Left cardiac atrium (tissue), 4 donors: ENCODE data around the gene KRTAP12-4. TPM values are rescaled to one million over a fixed set of nuclear protein-coding genes. Genes with fewer than 3 reads are reported as not detected.
"Not testable (repeated sequence)": the region's sequence is repeated elsewhere in the genome, so short reads cannot be mapped to it uniquely, and the experiment has no call there.

ENCODE experiments used
- ATAC-seq, 2 donors: fragments of 200-7000 bp; cut with Tn5 transposase; one replicate each; pipeline ENCODE4 v1.9.1; 2020; ENCODE audit warnings: mild to moderate bottlenecking in 2 of 2, moderate library complexity in 2 of 2
- DNase-seq: peaks from one replicate; pipeline ENCODE4 v3.0.0-alpha.2; 2020
- intact Hi-C, 2 donors: fragments of 100-400 bp; cut with DNase I; formaldehyde crosslinking; loops; one replicate each; pipeline versions ENCODE4 v1.14.1 to v1.15.1; 2022 to 2023
- long read RNA-seq: library from polyadenylated mRNA; unstranded; transcript quantifications from one replicate; pipeline ENCODE4 v2.0.0, GENCODE V29; 2021
- total RNA-seq, 2 donors: library from RNA; stranded (reverse); fragmentation: NEBNext Ultra II Directional; extraction: Animal tissue kit (Norgen Biotek cat#: 25700); gene quantifications; one replicate each; pipeline ENCODE4 v1.2.1, GENCODE V29; 2021
- donor health status: DM: no; HTN: yes; CAD: no.
- donor health status: DM: no; HTN: yes; CAD: no; lungs with severe emphysema.
- donor health status: DM: yes; HTN: yes; CAD: no.
- donor health status: Dilated cardiomyopathy.

KRTAP12-4 gene
- total RNA-seq, result not detected
- long read RNA-seq, result 0 reads

- ATAC-seq (no peak), DNase-seq (no peak)
- intact Hi-C loops, result no loop called here
Measured at GRCh38 chr21:44654576-44655175, at the start of gene KRTAP12-4. KRTAP12-4 (minus strand) TSS chr21:44654659; CDS start chr21:44654614, 45 bp downstream.

- DNase-seq (no peak), ATAC-seq (no peak)
- intact Hi-C loops, result no loop called here
Measured at GRCh38 chr21:44703731-44704635, 49.5 kb upstream of the KRTAP12-4 start.

GRCh38 chr21:44702973-44703730, 48.7 kb upstream of the KRTAP12-4 start:
- ATAC-seq, result no peak

GRCh38 chr21:44702111-44702972, 47.9 kb upstream of the KRTAP12-4 start:
- intact Hi-C loops, result no loop called here
- ATAC-seq, result no peak
- no peak for DNase-seq

More at GRCh38 chr21:44702973-44703730, 48.7 kb upstream of the KRTAP12-4 start:
- intact Hi-C loops, result no loop called here
- no peak for DNase-seq

- ATAC-seq (no peak), DNase-seq (no peak)
- intact Hi-C loops, result no loop called here
Measured at GRCh38 chr21:44701541-44701940, 47.1 kb upstream of the KRTAP12-4 start.

- DNase-seq (no peak), ATAC-seq (no peak)
- intact Hi-C loops, result no loop called here
Measured at GRCh38 chr21:44701023-44701400, 46.6 kb upstream of the KRTAP12-4 start.

GRCh38 chr21:44700101-44701022, 45.9 kb upstream of the KRTAP12-4 start:
- intact Hi-C loops, result no loop called here
- ATAC-seq, result no peak
- DNase-seq, result no peak

- ATAC-seq (no peak), DNase-seq (no peak)
- intact Hi-C loops, result no loop called here
Measured at GRCh38 chr21:44699502-44700001, 45.1 kb upstream of the KRTAP12-4 start.

- intact Hi-C loops, result no loop called here
- ATAC-seq (no peak), DNase-seq (no peak)
Measured at GRCh38 chr21:44697811-44698734, 43.6 kb upstream of the KRTAP12-4 start.

- intact Hi-C loops, DNase-seq, ATAC-seq: not testable (repeated sequence)
Measured at GRCh38 chr21:44697172-44697810, 42.8 kb upstream of the KRTAP12-4 start, which contains the start of gene KRTAP10-12. KRTAP10-12 (plus strand) TSS chr21:44697172; CDS start chr21:44697202, 30 bp downstream.

- ATAC-seq (no peak), DNase-seq (no peak)
- intact Hi-C loops, result no loop called here
Measured at GRCh38 chr21:44696572-44696971, 42.1 kb upstream of the KRTAP12-4 start.

- intact Hi-C loops, result no loop called here
- ATAC-seq (no peak), DNase-seq (no peak)
Measured at GRCh38 chr21:44695641-44696040, 41.2 kb upstream of the KRTAP12-4 start.

GRCh38 chr21:44695184-44695583, 40.7 kb upstream of the KRTAP12-4 start:
- intact Hi-C loops, result no loop called here
- no peak for ATAC-seq
- DNase-seq, result no peak

GRCh38 chr21:44694776-44695175, 40.3 kb upstream of the KRTAP12-4 start:
- intact Hi-C loops, result no loop called here
- DNase-seq (no peak), ATAC-seq (no peak)

- DNase-seq (no peak), ATAC-seq (no peak)
- intact Hi-C loops, result no loop called here
Measured at GRCh38 chr21:44692798-44693512, 38.5 kb upstream of the KRTAP12-4 start.
